HG03095 (cell line): Measurements from ENCODE around the gene SLC16A12.

Experiments
- ATAC-seq: cut with Tn5 transposase; IDR thresholded peaks from one replicate; pipeline ENCODE4 v1.9.1; 2021; ENCODE audit warnings: moderate library complexity; ENCODE audit not compliant: unreplicated experiment

SLC16A12 gene, protein sequence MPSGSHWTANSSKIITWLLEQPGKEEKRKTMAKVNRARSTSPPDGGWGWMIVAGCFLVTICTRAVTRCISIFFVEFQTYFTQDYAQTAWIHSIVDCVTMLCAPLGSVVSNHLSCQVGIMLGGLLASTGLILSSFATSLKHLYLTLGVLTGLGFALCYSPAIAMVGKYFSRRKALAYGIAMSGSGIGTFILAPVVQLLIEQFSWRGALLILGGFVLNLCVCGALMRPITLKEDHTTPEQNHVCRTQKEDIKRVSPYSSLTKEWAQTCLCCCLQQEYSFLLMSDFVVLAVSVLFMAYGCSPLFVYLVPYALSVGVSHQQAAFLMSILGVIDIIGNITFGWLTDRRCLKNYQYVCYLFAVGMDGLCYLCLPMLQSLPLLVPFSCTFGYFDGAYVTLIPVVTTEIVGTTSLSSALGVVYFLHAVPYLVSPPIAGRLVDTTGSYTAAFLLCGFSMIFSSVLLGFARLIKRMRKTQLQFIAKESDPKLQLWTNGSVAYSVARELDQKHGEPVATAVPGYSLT

DNA sequence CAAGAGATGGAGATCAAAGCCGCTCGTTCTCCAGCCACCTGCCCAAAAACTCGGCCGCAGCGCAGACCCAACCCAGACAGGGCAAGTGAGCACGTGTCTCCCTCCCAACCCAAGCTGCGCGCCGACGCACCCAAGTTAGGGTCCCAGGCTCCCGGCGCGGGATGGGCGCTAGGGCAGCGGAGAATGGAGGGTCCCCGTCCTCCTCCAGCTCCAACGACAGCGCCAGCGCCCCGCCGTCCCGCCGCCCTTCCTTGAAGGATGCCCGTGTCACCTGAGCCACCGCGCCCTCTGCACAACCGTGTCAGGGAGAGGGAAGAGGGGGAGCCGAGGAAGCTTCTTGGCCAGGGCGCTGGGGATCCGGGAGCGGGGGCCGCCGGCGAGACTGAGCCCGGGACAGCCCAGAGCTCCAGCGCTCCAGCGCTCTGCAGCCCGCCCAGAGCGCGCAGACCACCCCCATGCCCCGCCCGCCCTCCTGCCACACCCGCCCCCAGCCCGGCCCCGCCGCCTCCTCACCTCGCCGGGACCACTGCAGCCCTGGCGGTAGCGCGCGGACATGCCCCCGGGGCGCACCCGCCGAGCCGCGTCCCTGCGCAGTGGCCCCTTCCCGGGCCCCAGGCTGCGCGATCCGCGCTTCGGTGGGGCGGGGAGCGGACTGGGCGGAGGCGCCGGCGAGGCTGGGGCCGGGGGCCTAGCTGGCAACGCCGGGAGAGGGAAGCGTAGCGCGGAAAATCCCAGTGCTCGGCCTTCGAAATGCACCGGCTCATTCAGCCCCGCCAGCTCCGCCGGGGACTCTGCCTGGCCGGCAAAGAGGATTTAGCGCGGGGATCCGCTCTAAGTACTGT, at the start of gene SLC16A12:
Gene SLC16A12, minus strand, starts transcription at position 424 of the 842 bp plus-strand sequence. CDS start 73,016 bp downstream, outside the sequence.
- no peak for ATAC-seq

GRCh38 chr10:89582022-89582421, 46.6 kb upstream of the SLC16A12 start:
- no peak for ATAC-seq

- no peak for ATAC-seq
These were observed 44.8 kb upstream of the SLC16A12 start for GRCh38 chr10:89580243-89580642.

DNA sequence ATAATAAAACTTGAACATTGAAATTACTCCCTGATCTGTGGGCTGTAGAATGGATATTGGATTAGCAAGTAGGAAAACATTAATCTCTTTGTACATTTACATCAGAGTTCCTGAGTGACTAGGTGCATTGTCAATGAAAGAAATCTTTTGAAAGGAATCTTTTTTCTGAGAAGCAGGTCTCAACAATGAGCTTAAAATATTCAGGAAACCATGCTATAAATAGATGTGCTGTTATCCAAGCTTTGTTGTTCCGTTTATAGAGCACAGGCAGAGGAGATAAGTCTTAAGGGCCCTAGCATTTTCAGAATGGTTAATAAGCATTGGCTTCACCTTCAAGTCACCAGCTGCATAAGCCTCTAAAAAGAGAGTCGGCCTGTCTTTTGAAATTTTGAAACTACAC, 41.3 kb upstream of the SLC16A12 start:
- ATAC-seq: no peak

DNA sequence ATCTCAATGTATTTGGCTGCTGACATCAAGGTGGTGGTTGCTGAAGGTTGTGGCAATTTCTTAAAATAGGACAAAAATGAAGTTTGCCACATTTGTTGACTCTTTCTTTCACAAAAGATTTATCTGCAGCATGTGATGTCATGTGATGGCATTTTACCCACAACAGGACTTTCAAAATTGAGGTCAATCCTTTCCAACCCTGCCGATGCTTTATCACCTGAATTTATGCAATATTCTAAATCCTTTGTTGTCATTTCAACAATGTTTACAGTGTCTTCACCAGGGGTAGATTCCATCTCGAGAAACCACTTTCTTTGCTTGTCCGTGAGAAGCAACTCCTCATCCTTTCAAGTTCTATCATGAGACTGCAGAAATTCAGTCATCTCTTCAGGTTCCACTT, 40.6 kb upstream of the SLC16A12 start:
- no peak for ATAC-seq

DNA sequence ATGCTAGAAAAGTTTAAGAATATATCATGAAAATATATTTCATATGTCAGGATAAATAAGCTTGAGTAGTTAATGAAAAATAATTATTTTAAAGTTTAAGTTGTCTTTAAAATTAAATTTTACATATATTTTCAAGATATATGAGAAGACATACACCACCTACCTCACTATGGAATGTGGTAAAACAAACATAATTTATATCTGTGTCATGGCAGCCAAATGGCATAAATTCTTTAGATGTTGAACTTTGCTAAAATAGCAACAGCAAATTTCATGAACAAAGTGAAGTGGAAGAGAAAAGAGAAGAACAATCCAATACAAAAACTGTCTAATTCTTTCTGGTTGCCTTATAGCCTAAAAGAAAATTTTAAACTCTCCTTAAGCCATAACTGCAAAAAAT, 39.6 kb upstream of the SLC16A12 start:
- ATAC-seq: no peak

- no peak for ATAC-seq
These were observed 39.0 kb upstream of the SLC16A12 start for GRCh38 chr10:89574368-89574767.

DNA sequence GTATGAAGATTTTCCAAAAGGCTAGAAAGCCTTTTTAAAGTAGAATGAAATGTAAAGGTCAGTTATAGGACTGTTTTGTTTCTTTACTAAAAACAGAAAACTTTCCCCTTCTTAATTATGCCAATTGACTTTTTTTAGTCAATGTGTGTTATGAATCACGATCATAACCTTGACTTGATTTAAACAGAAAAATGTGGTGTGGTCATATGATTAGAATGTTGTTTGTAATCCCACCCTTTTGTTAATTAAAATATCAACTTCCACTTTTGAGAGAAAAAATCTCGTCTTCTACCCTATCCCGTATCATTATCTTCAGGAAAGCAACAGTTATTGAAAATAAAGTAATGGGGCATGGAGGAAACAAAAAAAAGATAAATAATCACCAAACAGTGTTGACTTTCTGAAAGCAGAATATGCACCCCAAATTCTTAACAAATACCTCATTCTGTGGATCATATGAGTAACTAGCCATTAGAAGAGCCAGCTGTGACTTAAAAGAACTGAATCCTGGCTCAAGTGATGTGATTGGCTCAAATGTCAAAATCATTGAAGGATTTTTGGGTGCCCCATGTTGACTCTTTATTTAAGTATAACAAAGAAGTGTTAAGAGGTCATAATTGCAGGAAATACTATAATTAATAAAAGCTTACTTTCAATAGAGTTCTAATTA, 32.3 kb upstream of the SLC16A12 start:
- ATAC-seq: no peak

GRCh38 chr10:89566992-89567391, 31.6 kb upstream of the SLC16A12 start:
- ATAC-seq: no peak

DNA sequence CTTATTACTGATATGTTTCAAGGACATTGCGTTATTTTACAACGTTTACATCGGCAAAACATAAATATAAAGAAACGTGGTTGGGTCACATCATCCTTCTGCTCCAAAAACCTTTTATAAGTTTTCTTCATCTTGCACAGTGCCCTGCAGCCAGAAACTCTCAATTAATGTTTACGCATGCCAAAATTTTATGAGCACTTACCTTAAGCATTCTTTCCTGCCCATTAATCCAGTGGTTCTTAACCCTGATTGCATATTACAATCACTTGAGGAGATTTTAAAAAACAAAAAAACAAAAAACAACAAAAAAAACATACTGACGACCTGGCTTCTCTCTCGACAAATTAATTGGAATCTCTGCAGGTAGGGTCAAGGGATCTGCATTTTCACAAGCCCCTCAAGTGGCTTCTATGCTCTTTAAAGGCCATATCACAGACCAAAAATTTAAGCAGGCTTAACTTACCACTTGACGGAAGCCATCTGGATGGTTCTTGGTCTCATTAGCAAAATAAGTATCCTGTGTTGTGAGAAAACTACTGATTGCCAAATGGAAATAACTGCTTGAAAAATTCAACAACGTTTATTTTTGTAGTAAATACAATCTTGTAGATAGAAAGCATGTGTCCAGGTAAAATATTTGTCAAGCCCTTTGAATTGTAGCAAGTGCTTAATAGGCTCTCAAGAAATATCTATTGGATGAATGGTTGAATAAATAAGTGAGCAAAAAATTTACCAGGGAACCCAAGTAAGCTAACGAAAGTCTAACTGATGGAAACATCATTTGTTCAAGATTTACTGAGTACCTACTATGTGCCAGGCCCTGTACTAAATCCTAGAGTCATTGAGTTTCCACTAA, 30.9 kb upstream of the SLC16A12 start:
- no peak for ATAC-seq

DNA sequence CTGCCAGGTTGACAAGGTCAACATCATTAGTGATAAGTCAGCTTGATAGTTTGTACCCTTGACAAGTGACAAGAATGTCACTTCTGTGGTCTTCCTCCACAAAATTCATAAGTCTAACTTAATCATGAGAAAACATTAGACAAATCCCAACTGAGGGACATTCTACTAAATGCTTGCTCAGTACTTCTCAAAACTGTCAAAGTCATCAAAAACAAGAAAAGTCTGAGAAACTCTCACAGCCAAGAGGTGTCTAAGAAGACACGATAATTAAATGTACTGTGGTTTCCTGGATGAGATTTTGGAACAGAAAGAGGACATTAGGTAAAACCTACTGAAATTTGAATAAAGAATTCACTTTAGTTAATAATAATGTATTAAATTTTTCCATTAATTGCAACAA, 29.8 kb upstream of the SLC16A12 start:
- no peak for ATAC-seq

DNA sequence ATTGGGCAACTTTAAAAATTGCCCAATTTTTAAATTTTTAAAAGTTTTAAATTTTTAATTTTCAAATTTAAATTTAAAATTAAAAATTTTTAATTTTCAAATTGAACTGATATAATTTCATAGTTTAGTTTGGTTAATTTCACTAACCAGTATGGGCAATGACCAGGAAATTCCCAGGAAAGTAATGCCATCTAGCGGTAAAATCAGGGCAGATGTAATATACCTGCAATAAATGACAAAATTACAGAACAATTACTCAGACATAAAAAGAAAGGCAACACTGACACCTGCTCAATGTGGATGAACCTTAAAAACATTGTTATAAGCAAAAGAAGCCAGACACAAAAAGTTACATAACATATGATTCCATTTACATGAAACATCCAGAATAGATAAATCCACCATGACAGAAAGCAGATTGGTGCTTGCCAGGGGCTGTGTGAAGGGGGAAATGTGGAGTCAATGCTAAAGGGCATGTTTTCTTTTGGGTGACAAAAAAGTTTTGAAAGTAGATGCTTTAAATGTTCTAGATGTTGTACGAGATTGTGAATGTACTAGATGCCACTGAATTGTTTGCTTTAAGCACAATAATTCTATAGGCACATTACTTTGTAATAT, 28.6 kb upstream of the SLC16A12 start:
- ATAC-seq: no peak

DNA sequence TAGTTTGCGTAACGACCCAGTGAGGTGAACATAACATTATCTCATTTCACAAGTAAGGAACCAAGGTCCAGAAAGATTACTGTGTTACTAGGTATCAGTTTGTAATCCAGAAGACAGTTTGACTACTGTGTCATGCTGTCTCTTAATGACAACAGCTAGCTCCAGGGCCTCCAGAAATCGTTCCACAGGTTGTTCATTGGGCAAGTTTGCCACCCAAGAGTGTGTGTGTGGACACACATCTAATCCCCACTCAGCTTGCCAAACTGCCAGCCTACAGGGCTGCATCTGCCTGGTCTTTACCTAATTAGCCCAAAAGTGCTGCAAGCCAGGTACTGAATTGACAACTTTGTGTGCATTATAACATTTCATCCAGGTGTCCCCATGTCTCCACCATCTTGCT, 27.9 kb upstream of the SLC16A12 start:
- ATAC-seq: no peak

DNA sequence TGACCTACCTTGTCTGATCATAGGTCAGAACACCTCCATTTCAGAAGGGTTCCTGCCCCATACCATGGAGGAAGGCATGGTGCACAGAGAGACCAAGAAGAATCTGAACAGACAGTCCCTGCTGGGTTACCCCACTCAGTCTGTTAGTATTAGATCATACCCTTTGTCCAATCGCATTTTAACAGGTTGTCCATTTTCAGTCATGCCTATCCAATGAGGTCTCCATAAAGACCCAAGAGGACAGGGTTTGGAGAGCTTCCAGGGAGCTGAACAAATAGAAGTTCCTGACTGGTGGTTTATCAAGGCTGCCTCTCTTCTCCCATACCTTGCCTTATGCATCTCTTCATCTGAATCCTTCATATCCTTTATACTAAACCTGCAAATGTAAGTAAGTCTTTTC, 21.2 kb upstream of the SLC16A12 start:
- no peak for ATAC-seq

DNA sequence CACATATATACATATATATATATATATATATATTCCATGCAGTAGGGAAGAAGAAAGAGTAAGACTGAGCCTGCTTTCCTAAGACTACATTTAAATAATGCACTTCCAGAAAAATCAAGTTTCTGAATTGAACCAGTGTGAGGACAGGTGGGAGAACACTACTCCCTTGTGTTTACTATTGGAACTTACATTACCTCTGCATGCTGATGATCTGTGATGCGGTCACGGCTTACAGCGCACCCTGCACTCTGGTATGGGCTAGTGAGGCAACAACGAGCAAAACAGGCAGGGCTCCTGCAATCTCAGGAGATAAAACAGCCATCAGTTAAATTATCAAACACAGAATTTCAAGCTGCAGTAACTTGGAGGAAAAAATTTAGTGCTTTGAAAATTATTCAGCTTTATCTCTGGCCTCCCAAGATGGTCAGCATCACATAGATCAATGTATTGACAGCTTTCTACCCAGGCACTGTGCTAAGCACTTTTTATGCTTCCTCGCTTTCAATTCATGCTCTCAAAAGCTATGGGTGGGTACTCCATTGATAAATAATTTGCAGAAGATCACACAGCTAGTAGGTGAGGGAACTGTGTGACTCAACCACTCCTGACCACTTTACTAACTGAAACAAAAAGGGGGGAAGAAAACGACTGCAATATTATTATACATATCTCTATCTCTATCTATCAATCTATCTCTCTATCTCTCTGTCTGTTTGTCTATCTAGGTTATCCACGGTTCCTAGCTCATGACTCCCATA, 20.5 kb upstream of the SLC16A12 start:
- no peak for ATAC-seq

GRCh38 chr10:89554433-89554832, 19.0 kb upstream of the SLC16A12 start:
- no peak for ATAC-seq

- ATAC-seq: no peak
These were observed 17.8 kb upstream of the SLC16A12 start for GRCh38 chr10:89553064-89553734.

DNA sequence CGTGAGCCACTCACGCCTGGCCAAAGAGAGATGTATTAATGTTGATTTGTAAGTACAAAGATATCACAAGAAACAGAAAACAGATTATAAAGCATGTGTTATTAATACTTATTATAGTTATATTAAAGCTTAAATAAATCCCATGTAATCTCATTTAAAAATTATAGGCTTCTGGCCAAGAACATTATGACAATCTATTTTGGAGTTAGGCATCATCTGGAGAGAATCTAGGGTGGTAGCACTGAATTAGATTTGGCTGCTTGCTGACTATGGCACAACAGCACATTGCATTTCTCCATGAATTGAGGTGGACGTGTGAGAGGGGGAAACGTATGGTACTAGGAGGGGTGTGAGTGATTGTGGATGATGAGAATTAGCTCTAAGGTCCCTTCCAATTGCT, 16.8 kb upstream of the SLC16A12 start:
- ATAC-seq: no peak

GRCh38 chr10:89550509-89550908, 15.1 kb upstream of the SLC16A12 start:
- no peak for ATAC-seq
